Nephron (organoid): ENCODE data around the gene SUPT6H.

Source experiments
- H3K27ac Mint-ChIP-seq, 3 experiments: 2 replicates each; pipeline ENCODE4 v1.8.0; 2020; ENCODE audit warnings: mixed read lengths in 3 of 3, mild to moderate bottlenecking in 2 of 3, moderate library complexity in 1 of 3
- H3K27me3 Mint-ChIP-seq: 2 replicates; pipeline ENCODE4 v1.8.0; 2021; ENCODE audit warnings: low read depth, mild to moderate bottlenecking, moderate library complexity, mixed read lengths
- H3K36me3 Mint-ChIP-seq: 2 replicates; pipeline ENCODE4 v1.8.0; 2020; ENCODE audit warnings: low read depth, mixed read lengths
- H3K4me1 Mint-ChIP-seq: 2 replicates; pipeline ENCODE4 v1.8.0; 2020; ENCODE audit warnings: mixed read lengths
- H3K4me3 Mint-ChIP-seq, 3 experiments: 2 replicates each; pipeline ENCODE4 v1.8.0; 2020; ENCODE audit warnings: mild to moderate bottlenecking in 3 of 3, mixed read lengths in 3 of 3, moderate library complexity in 2 of 3
- H3K9me3 Mint-ChIP-seq: 2 replicates; pipeline ENCODE4 v1.8.0; 2020; ENCODE audit warnings: mixed read lengths
- CTCF ChIP-seq, 3 experiments: fragments of 200-600 bp; sonication (generic); IDR thresholded peaks; one replicate each; pipeline ENCODE4 v1.5.0; 2021; ENCODE audit warnings: antibody characterized with exemption in 3 of 3; ENCODE audit not compliant: unreplicated experiment in 3 of 3

The SUPT6H gene

GRCh38 chr17:28710861-28711722, 49.1 kb downstream of the SUPT6H start:
- TF ChIP-seq CTCF (IDR thresholded peaks at IDR 0.05; ENCODE audit: unreplicated experiment in 3 of 3): no peak
- Mint-ChIP-seq H3K4me1 (peaks cover 29% of the 10 kb centered on the region), H3K36me3 (peaks cover 28% of the 10 kb centered on the region)

DNA sequence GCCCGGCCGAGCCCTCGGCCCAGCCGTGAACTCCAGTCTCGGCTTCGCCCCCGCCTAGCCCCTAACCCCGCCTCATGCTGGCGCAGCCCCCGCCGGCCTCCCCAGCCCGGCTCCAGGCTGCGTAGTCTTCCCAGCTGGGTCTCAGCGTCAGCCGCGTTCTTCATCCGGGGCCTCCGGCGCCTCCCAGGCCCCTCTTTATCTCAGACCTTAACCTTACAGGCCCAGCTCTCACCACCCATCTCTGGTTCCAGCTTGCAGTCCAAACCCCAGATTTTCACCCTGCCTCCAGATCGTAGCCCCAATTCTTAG, 49.7 kb downstream of the SUPT6H start, which contains the start of gene PROCA1:
Gene PROCA1, minus strand, starts transcription at position 166 of the 309 bp plus-strand sequence. CDS start 228 bp downstream, outside the sequence.
- Mint-ChIP-seq H3K4me1 (peaks cover 34% of the 10 kb centered on the region), H3K4me3 (peak within 1 kb of the TSS; percentile 92 to 98 (median 94)), H3K27ac (peak within 1 kb of the TSS; percentile 97 to 100 (median 100)), H3K36me3 (peaks cover 30% of the 10 kb centered on the region), H3K27me3 (no peaks in the 10 kb centered on the region), H3K9me3 (no peaks in the 10 kb centered on the region)
- TF ChIP-seq CTCF (IDR thresholded peaks at IDR 0.05; ENCODE audit: unreplicated experiment in 3 of 3): no peak

More at GRCh38 chr17:28710861-28711722, 49.1 kb downstream of the SUPT6H start:
- H3K27me3 Mint-ChIP-seq: no peaks in the 10 kb centered on the region
- H3K4me3 Mint-ChIP-seq: peak overlapping the region; percentile 92 to 98 (median 94)
- peak overlapping the region; percentile 97 to 100 (median 100) for H3K27ac Mint-ChIP-seq
- H3K9me3 Mint-ChIP-seq: no peaks in the 10 kb centered on the region

- TF ChIP-seq CTCF (IDR thresholded peaks at IDR 0.05; ENCODE audit: unreplicated experiment in 3 of 3): no peak
- Mint-ChIP-seq H3K27me3 (no peaks in the 10 kb centered on the region), H3K27ac (peak overlapping the region; percentile 96 to 100 (median 97)), H3K36me3 (peaks cover 30% of the 10 kb centered on the region), H3K9me3 (no peaks in the 10 kb centered on the region), H3K4me1 (peaks cover 33% of the 10 kb centered on the region), H3K4me3 (peak overlapping the region; percentile 92 to 98 (median 94))
Measured at GRCh38 chr17:28712032-28712704, 50.2 kb downstream of the SUPT6H start.

DNA sequence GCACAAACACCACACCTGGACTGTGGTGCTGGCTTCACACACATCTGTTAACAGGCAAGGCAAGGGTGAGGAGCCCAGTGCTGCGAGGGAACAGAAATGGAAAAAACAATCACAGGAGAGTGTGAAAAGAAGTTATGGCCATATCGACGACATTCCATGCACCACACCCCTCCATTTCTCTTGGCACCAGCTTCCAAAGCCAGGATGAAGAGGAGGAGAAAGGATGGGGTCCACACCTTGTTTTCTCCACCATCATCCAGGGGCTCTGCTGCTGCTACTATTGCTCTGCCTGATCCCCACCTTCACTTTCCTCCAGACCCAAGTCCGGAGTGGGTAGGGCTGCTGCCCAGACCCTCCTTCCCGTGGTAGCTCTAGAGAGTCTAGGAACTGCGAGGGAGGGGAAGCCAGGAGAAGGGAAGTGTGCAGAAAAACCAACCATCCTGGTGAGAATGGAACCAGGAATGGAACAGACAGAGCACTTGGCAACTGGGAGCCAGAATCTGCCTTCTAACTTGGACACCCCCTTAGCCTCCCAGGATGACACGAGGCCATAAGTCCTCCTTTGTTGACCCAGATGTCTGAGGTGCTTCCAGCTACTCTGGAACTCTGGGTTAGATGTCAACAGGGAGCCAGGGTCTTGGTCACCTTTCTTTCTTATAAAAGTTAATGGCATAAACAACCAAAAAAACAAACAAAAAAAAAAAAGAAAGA, 50.9 kb downstream of the SUPT6H start:
- H3K9me3 Mint-ChIP-seq: no peaks in the 10 kb centered on the region
- H3K36me3 Mint-ChIP-seq: peaks cover 30% of the 10 kb centered on the region
- peaks cover 29% of the 10 kb centered on the region for H3K4me1 Mint-ChIP-seq
- H3K4me3 Mint-ChIP-seq: peak overlapping the region; percentile 92 to 98 (median 94)
- peak overlapping the region; percentile 96 to 100 (median 97) for H3K27ac Mint-ChIP-seq
- no peaks in the 10 kb centered on the region for H3K27me3 Mint-ChIP-seq
- no peak for TF ChIP-seq CTCF (IDR thresholded peaks at IDR 0.05; ENCODE audit: unreplicated experiment in 3 of 3)

- Mint-ChIP-seq H3K4me1 (peaks cover 40% of the 10 kb centered on the region), H3K9me3 (no peaks in the 10 kb centered on the region), H3K4me3 (peak overlapping the region; percentile 86 to 91 (median 88)), H3K27ac (peak overlapping the region in 2 of 3 experiments; percentile 49 to 51), H3K36me3 (peaks cover 30% of the 10 kb centered on the region), H3K27me3 (no peaks in the 10 kb centered on the region)
- TF ChIP-seq CTCF (IDR thresholded peaks at IDR 0.05; ENCODE audit: unreplicated experiment in 3 of 3): no peak
Measured at GRCh38 chr17:28714281-28714680, 52.3 kb downstream of the SUPT6H start.
